GM19328 (cell line): ENCODE results near the gene ITGA2.
A peak's percentile ranks its signal among the peaks of the same experiment; 100 is the strongest.
"Not testable (repeated sequence)": the region's sequence is repeated elsewhere in the genome, so short reads cannot be mapped to it uniquely, and the experiment has no call there.

Experiments used
- ATAC-seq: cut with Tn5 transposase; IDR thresholded peaks from one replicate; pipeline ENCODE4 v1.9.1; 2021; ENCODE audit warnings: mild to moderate bottlenecking, moderate library complexity; ENCODE audit not compliant: unreplicated experiment

ITGA2 gene

GRCh38 chr5:52989025-52989780 is at the start of gene ITGA2:
Gene ITGA2 (plus strand): TSS chr5:52989352. CDS start chr5:52989469, 117 bp downstream.
- ATAC-seq = no peak

- ATAC-seq = no peak
Observed at GRCh38 chr5:52943285-52943684, 45.9 kb upstream of the ITGA2 start.

GRCh38 chr5:52943808-52944207 is 45.3 kb upstream of the ITGA2 start:
- ATAC-seq = no peak

GRCh38 chr5:52945040-52945439 is 44.1 kb upstream of the ITGA2 start:
- ATAC-seq = no peak

GRCh38 chr5:52947208-52947607 is 41.9 kb upstream of the ITGA2 start:
- no peak for ATAC-seq

GRCh38 chr5:52947851-52948250 is 41.3 kb upstream of the ITGA2 start:
- no peak for ATAC-seq

DNA sequence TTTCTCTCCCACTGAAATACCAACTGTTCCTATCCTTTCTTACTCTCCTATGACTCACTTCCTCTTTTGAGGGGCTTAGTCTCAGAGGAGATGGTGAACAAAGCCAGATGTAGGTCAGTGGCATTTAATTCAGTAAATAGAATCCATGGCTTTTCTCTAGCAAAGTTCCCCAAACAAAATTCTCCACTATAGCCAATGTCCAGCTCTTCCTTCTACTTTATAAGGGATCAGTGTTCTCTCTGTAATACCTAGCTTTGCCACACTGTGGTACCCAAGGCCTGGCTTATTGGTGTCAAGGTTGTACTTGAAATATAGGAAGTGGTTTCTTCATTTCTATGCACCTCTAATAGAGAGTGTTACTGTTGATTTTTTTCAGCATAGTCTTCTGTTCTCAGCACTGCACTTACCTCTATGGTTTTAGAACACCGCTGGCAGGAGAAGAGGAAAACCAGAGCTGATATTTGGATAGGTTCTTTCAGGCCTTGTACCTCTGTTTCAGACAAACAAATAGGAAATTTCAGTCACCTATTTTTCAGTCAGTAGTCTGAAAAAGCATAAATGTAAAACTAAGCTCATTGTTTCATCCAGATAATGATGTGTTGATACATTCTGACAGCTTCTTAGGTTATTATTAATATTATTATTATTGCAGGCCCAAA is 40.6 kb upstream of the ITGA2 start:
- peak; percentile 97 for ATAC-seq

GRCh38 chr5:52950686-52951085 is 38.5 kb upstream of the ITGA2 start:
- no peak for ATAC-seq

DNA sequence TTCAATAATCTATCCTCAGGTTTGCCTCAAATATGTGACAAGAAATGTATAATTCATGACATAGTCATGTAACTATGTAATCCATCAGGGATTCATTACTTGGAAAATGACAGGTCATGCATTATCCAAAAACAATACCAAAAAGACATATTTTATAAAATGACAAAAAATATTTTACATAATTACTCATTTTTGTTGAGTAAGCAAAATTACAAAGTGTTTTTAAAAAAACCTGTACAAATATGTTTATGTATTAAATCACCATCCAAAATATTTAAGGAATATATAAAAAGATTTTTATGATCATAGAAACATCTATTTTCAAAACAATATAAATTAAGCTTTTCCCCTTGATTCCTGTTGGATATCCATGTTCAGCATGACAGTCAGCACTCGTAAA is 36.7 kb upstream of the ITGA2 start:
- ATAC-seq = no peak

DNA sequence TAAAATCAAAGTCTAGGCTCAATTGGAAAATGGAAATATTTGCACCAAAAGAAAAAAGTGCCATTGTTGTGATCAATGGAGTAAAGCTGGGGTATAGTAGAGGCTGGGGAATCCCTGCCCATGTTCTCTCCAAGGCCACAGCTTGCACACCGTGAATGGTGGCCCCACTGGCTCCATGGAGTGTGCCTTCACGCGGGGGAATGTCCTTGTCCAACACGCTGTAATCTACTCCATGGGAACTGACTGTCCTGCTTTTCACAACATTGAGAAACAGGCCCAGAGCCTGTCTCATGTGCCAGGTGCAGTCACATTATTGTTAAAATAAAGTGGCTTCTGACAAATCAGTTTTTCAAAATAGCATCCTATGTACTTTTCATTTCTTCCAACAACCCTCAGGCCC is 33.1 kb upstream of the ITGA2 start:
- ATAC-seq = no peak

GRCh38 chr5:52956915-52957747 is 32.0 kb upstream of the ITGA2 start:
- no peak for ATAC-seq

GRCh38 chr5:52961274-52961681 is 27.9 kb upstream of the ITGA2 start:
- no peak for ATAC-seq

- ATAC-seq = no peak
Observed at GRCh38 chr5:52963636-52964035, 25.5 kb upstream of the ITGA2 start.

GRCh38 chr5:52964138-52964537 is 25.0 kb upstream of the ITGA2 start:
- no peak for ATAC-seq

DNA sequence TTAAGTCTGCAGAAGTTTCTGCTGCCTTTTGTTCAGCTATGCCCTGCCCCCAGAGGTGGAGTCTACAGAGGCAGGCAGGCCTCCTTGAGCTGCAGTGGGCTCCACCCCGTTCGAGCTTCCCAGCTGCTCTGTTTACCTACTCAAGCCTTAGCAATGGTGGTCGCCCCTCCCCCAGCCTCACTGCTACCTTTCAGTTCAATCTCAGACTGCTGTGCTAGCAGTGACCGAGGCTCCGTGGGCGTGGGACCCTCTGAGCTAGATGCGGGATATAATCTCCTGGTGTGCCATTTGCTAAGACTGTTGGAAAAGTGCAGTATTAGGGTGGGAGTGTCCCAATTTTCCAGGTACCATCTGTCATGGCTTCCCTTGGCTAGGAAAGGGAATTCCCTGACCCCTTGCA is 13.0 kb upstream of the ITGA2 start:
- not testable (repeated sequence) for ATAC-seq

- no peak for ATAC-seq
Observed at GRCh38 chr5:52977264-52977897, 11.8 kb upstream of the ITGA2 start.

- no peak for ATAC-seq
Observed at GRCh38 chr5:52981507-52981906, 7.6 kb upstream of the ITGA2 start.

DNA sequence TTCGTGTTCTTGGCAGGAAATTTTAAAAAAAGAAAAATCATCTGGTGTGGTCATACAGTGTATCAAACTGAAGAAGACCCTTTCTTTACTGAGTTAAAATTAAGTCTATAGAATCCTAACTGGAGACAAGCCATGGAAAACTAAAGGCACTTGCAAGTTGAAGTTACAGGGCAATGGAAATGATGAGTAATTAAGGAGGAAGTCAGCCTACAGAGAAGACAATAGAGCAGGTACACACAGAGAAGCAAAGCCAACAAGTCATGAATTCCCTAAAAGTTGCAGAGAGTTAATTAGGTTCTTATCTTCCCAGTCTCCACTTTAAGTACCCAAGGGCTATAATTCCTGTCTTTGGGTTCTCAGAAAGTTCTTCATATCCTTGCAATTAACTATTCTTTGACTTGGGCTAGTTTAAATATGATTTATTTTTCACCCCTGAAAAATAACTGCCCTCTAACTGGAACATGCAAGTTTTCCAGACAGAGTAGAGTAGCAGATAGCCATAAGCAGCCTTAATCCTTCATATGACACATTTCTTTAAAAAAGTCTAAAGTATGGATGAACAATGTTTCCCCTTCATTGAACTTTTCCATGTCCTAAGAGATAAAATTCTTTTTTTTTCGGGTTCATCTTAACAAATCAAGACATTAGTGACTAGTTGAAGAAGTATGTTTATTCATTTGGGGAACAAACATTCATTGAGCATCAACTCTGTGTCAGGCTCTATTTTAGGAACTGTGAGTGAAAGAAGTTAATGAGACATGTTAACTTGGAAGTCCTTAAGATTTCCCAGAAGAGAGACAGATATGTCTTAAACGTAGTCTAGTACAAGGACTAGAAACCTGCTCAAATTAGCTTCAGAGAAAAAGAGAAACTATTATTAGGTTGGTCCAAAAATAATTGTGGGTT is 5.2 kb upstream of the ITGA2 start:
- ATAC-seq = no peak

DNA sequence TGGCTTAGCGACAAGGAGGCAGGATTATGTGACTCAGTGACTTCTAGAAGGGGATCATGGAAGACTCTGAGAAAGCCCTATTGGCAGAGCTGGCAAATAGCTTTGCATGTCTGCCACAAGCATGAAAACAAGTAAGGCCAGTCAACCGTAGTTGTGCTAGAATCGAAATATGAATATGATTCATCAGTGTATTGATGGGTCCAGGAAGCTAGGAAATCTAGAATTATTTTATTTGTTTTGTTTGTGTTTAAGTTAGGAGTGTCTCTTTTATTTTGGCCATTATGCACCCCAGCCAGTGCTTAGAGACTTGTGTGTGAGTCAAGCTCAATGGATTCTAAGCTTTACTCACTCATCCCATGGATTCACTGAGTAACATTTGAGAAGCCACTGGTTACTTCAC is 3.8 kb upstream of the ITGA2 start:
- no peak for ATAC-seq

- ATAC-seq = no peak
Observed at GRCh38 chr5:52987711-52988331, 1.3 kb upstream of the ITGA2 start.
